ENCODE measurements around the gene CAPN9. TPM values are rescaled to one million over a fixed set of nuclear protein-coding genes. Genes with fewer than 3 reads are reported as not detected.
A peak's percentile ranks its signal among the peaks of the same experiment; 100 is the strongest.

CAPN9 gene
- total RNA-seq, 1 donor from 2014 or later: 0.72 TPM

GRCh38 chr1:230705289-230706019 lies 41.7 kb upstream of the CAPN9 start:
- DNase-seq (ENCODE audit: extremely low spot score, unreplicated experiment): no peak
- Mint-ChIP-seq H3K4me3 (no peak overlapping the region), H3K27ac (no peak overlapping the region), H3K27me3 (peaks cover 3% of the 10 kb centered on the region), H3K4me1 (ENCODE audit: unreplicated experiment) (peaks cover 22% of the 10 kb centered on the region), H3K9me3 (no peaks in the 10 kb centered on the region), H3K36me3 (no peaks in the 10 kb centered on the region)
- no peak for TF ChIP-seq CTCF (conservative IDR thresholded peaks at IDR 0.05)

DNA sequence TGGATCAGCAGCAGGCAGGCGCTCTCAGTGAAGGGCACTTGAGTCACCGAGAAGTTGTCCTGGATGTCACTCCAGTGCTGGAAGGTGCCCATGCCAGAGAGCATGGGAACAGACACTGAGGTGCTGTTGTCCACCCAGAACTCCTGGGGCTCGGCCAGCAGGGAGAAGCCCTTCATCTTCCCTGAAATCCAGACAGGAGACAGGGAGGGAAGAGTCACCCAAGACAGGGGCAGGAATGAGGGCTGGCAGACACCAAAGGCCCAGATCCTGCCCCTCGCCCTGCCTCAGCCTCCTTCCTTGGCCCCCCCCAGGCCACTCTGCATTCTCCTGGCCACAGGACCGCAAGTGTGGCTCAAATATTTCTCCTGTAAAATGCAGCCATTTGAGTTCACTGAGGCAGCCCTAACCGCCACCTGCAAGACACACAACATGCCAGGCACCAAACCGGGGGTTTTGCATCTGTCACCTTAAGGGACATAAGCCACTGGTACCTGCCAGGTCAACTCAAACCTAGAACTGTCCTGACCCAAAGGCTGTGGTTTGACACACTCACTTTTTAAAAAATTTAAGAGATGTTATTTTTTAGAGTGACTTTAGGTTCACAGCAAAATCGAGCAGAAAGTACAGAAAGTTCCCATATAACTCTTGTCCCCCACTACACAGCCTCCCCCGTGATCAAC lies 41.0 kb upstream of the CAPN9 start:
- no peak for DNase-seq (ENCODE audit: extremely low spot score, unreplicated experiment)
- no peaks in the 10 kb centered on the region for H3K36me3 Mint-ChIP-seq
- TF ChIP-seq CTCF (conservative IDR thresholded peaks at IDR 0.05): no peak
- no peaks in the 10 kb centered on the region for H3K9me3 Mint-ChIP-seq
- H3K27ac Mint-ChIP-seq: no peak overlapping the region
- H3K4me1 Mint-ChIP-seq (ENCODE audit: unreplicated experiment): peaks cover 22% of the 10 kb centered on the region
- H3K4me3 Mint-ChIP-seq: no peak overlapping the region
- H3K27me3 Mint-ChIP-seq: peaks cover 3% of the 10 kb centered on the region

- H3K4me3 Mint-ChIP-seq: no peak overlapping the region
- H3K9me3 Mint-ChIP-seq: no peaks in the 10 kb centered on the region
- H3K27ac Mint-ChIP-seq: no peak overlapping the region
- peaks cover 3% of the 10 kb centered on the region for H3K27me3 Mint-ChIP-seq
- DNase-seq (ENCODE audit: extremely low spot score, unreplicated experiment): no peak
- H3K4me1 Mint-ChIP-seq (ENCODE audit: unreplicated experiment): peaks cover 22% of the 10 kb centered on the region
- TF ChIP-seq CTCF (conservative IDR thresholded peaks at IDR 0.05): no peak
- H3K36me3 Mint-ChIP-seq: no peaks in the 10 kb centered on the region
These were observed 40.1 kb upstream of the CAPN9 start for GRCh38 chr1:230706887-230707731.

DNA sequence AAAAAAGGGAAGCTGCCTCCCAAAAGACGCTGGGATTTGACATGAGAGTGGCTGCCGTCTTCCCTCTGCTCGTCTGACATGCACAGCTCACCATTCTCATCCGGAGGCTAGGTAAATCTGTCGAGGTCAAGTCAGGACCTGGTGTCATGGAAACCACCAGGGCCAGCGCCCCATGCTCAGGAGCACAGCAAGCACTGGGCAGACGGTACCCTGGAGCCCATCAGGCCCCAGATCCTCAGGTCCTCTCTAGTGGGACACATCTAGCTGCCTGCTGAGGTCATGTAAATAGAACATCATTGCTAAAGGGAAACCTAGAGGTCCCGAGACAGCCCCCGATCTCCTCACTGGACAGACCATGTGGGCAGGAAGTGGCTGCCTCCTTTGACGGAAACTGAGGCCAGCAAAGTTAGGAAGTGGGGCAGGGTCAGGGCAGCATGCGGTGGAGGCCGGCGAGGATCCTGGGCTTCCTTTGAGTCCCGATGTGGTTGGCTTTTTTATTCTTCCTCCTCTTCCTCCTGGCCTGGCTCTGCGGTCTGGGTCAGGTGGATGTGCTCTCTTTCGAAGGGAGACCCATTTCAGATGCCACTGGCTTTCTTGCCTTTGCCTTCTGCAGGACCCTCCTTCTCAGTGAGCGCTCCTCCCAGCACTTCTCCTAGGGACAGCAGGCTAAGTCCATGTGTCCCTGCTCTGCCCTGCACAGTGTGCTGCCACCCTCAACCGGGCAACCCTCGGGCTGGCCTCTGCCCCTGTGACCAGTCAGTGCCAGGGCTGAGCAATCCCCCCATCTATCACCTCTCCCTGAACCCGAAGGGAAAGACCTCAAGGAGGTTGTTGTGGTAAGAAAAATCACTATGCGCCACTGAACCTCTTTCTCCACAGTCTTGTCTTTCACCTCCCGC lies 39.2 kb upstream of the CAPN9 start:
- Mint-ChIP-seq H3K27ac (peak overlapping the region; percentile 52), H3K4me1 (ENCODE audit: unreplicated experiment) (peaks cover 17% of the 10 kb centered on the region), H3K36me3 (no peaks in the 10 kb centered on the region), H3K9me3 (no peaks in the 10 kb centered on the region), H3K27me3 (peaks cover 3% of the 10 kb centered on the region), H3K4me3 (peak overlapping the region; percentile 24)
- no peak for TF ChIP-seq CTCF (conservative IDR thresholded peaks at IDR 0.05)
- DNase-seq (ENCODE audit: extremely low spot score, unreplicated experiment): no peak
